Measurements from ENCODE around the gene GRIA3.

The GRIA3 gene

GRCh38 chrX:123181233-123181914, 2.7 kb upstream of the GRIA3 start:
- H3K27ac ChIP-seq: no peak overlapping the region
- TF ChIP-seq ZFX (IDR thresholded peaks at IDR 0.05) (no peak), CTCF (conservative IDR thresholded peaks at IDR 0.05) (no peak)

- H3K27ac ChIP-seq: no peak overlapping the region
- TF ChIP-seq CTCF (conservative IDR thresholded peaks at IDR 0.05) (no peak), ZFX (IDR thresholded peaks at IDR 0.05) (no peak)
Observed at GRCh38 chrX:123184866-123185276, 793 bp downstream of the GRIA3 start.

GRCh38 chrX:123185721-123186120, 1.6 kb downstream of the GRIA3 start:
- no peak overlapping the region for H3K27ac ChIP-seq
- no peak for TF ChIP-seq ZFX (IDR thresholded peaks at IDR 0.05)
- TF ChIP-seq CTCF (conservative IDR thresholded peaks at IDR 0.05): no peak

DNA sequence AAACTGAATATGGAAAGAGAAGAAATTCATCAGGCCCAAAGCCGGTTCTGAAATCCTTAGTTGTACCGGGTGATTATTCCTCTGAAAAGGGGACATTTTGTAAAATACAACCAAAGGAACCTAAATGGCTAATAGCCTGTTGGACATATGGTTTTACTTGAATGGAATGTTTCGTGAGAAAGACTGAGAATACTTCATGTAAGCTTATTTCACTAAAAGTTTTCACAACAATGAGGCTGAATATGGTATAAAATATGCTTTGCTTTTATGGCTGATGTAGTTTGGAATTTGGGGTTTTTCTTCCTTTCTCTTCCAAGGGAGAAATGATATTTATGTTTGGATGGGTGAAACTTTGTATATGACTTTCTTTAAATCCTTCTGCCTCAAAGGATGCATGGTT, 2.7 kb downstream of the GRIA3 start:
- no peak for TF ChIP-seq CTCF (conservative IDR thresholded peaks at IDR 0.05)
- TF ChIP-seq ZFX (IDR thresholded peaks at IDR 0.05): no peak
- no peak overlapping the region for H3K27ac ChIP-seq

- H3K27ac ChIP-seq: no peak overlapping the region
- TF ChIP-seq CTCF (conservative IDR thresholded peaks at IDR 0.05) (no peak), ZFX (IDR thresholded peaks at IDR 0.05) (no peak)
Observed at GRCh38 chrX:123188081-123188480, 4.0 kb downstream of the GRIA3 start.

DNA sequence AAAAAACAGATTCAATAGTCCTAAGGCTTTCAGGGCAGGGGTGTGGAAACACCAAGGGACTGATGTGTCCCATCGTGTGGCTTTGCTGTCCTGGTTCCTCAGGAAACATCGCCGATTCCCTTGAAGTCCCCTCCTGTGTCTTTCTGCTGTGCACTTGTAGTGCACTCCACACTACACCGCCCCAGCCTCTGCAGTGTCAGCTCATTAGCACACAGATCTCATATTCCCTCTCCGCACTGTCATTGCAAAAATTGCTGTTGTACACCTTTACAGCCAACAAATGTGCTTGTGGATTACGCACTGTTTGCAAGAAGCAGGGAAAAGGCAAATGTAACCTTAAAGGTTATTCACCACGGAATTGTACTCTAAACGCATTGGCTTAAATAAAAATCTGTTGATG, 5.3 kb downstream of the GRIA3 start:
- TF ChIP-seq CTCF (conservative IDR thresholded peaks at IDR 0.05) (no peak), ZFX (IDR thresholded peaks at IDR 0.05) (no peak)
- no peak overlapping the region for H3K27ac ChIP-seq

- no peak overlapping the region for H3K27ac ChIP-seq
- TF ChIP-seq CTCF (conservative IDR thresholded peaks at IDR 0.05) (no peak), ZFX (IDR thresholded peaks at IDR 0.05) (no peak)
Observed at GRCh38 chrX:123190096-123190495, 6.0 kb downstream of the GRIA3 start.
